RWPE2 (cell line): Measurements from ENCODE around the gene ARHGEF3.

Experiments used
- ATAC-seq: fragments of 200-7000 bp; cut with Tn5 transposase; 3 replicates; pipeline ENCODE4 v1.9.1; 2021; ENCODE audit warnings: low read depth
- DNase-seq: peaks from one replicate; pipeline ENCODE4 v3.0.0-alpha.2; 2020; ENCODE audit warnings: low spot score
- H3K27ac ChIP-seq: fragments of 450-650 bp; 2 replicates; pipeline ENCODE4 v1.5.1; 2017; ENCODE audit warnings: mild to moderate bottlenecking; ENCODE audit not compliant: poor library complexity, severe bottlenecking
- H3K27me3 ChIP-seq: fragments of 250-450 bp; sonication (Bioruptor Pico); 2 replicates; pipeline ENCODE4 v1.5.1; 2021; ENCODE audit warnings: mild to moderate bottlenecking, moderate library complexity; ENCODE audit not compliant: insufficient read depth, poor library complexity, severe bottlenecking
- H3K36me3 ChIP-seq: fragments of 250-450 bp; sonication (Bioruptor Pico); 2 replicates; pipeline ENCODE4 v1.5.1; 2020; ENCODE audit warnings: low read depth, mild to moderate bottlenecking, moderate library complexity
- H3K4me1 ChIP-seq: fragments of 250-450 bp; sonication (Bioruptor Pico); 2 replicates; pipeline ENCODE4 v1.5.1; 2021; ENCODE audit warnings: mild to moderate bottlenecking, moderate library complexity; ENCODE audit not compliant: insufficient read depth, poor library complexity, severe bottlenecking
- H3K4me3 ChIP-seq: fragments of 250-450 bp; sonication (Bioruptor Pico); 2 replicates; pipeline ENCODE4 v1.5.1; 2021; ENCODE audit warnings: mild to moderate bottlenecking, moderate library complexity; ENCODE audit not compliant: severe bottlenecking
- H3K9me3 ChIP-seq: fragments of 250-450 bp; sonication (Bioruptor Pico); 2 replicates; pipeline ENCODE4 v1.5.1; 2021; ENCODE audit warnings: mild to moderate bottlenecking, moderate library complexity; ENCODE audit not compliant: severe bottlenecking
- TF ChIP-seq, protein P1 (sequence below): fragments of 450-650 bp; IDR thresholded peaks from one replicate; pipeline ENCODE4 v1.5.1; 2017; ENCODE audit warnings: mild to moderate bottlenecking, moderate library complexity; ENCODE audit not compliant: poor library complexity, severe bottlenecking

Gene ARHGEF3

DNA sequence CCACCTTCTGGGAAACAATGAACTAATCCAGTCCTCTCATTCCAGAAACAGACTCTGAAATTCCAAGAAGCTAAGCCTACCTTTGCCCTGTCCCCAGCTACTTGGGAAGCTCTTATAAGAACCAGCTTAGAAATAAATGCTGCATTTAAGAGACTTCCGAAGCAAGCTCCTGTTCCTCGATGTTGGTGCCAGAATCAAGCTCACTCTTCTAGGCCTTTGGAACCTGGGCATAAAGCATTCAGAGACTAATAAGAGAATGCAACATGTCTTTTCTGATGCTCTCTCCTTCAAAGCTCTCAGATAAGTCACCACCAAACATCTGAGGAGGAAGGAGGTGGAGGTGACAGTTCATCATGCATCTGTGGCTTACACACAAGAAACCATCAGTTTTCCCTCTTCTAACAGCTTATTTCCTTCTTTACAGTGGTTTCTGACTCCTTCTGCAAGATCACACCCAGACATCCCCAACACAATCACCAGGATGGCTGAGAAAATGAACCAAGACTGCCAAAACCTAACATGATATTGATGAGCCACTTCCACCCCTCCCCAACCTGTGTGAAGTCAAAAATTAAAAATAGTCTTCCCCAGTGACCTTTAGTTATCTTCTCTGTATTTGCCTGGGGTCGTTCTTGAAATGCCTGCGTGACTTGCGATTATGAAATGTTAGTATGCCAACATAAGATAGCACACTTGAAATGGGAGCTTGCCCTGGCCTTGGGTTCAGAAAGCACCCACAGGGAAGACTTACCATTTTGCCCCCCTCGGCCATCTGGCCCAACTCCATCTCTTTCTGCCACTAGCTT is 11.5 kb downstream of the ARHGEF3 start:
- Histone ChIP-seq H3K27ac (no peak overlapping the region), H3K4me1 (peaks cover 6% of the 10 kb centered on the region), H3K4me3 (no peak overlapping the region), H3K36me3 (0 out of 2 replicates have a peak, but pooled peaks cover 3% of the 10 kb centered on the region), H3K27me3 (no peaks in the 10 kb centered on the region), H3K9me3 (peaks cover 5% of the 10 kb centered on the region)
- TF ChIP-seq, protein P1, sequence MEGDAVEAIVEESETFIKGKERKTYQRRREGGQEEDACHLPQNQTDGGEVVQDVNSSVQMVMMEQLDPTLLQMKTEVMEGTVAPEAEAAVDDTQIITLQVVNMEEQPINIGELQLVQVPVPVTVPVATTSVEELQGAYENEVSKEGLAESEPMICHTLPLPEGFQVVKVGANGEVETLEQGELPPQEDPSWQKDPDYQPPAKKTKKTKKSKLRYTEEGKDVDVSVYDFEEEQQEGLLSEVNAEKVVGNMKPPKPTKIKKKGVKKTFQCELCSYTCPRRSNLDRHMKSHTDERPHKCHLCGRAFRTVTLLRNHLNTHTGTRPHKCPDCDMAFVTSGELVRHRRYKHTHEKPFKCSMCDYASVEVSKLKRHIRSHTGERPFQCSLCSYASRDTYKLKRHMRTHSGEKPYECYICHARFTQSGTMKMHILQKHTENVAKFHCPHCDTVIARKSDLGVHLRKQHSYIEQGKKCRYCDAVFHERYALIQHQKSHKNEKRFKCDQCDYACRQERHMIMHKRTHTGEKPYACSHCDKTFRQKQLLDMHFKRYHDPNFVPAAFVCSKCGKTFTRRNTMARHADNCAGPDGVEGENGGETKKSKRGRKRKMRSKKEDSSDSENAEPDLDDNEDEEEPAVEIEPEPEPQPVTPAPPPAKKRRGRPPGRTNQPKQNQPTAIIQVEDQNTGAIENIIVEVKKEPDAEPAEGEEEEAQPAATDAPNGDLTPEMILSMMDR, result no peak
- DNase-seq, result no peak
- no peak for ATAC-seq

GRCh38 chr3:56789076-56789475 is 12.7 kb downstream of the ARHGEF3 start:
- Histone ChIP-seq H3K4me1 (peaks cover 11% of the 10 kb centered on the region), H3K9me3 (peaks cover 5% of the 10 kb centered on the region), H3K36me3 (0 out of 2 replicates have a peak, but pooled peaks cover 3% of the 10 kb centered on the region), H3K4me3 (no peak overlapping the region), H3K27me3 (no peaks in the 10 kb centered on the region), H3K27ac (no peak overlapping the region)
- TF ChIP-seq, protein P1, result no peak
- DNase-seq, result no peak
- ATAC-seq, result no peak

DNA sequence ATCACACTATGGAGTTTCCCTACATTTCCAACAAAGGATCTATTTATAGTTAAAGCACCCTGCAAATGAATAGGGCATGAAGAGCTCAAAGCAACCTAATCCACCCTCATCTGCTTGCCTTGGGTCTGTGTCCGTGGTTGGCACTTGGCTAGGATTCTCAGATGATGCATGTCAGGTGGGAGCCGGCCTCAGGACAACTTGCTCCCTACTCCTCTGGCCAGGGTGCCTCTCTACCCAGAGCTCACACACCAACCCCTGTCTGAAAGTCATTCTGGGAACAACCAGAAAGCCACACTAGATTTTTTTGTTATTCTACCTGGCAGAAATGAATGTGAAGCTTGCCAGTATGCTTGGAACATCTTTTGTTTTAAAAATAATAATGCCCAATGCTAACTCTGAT is 13.2 kb downstream of the ARHGEF3 start:
- no peak overlapping the region for H3K4me3 ChIP-seq
- no peak overlapping the region for H3K27ac ChIP-seq
- TF ChIP-seq, protein P1, result no peak
- no peaks in the 10 kb centered on the region for H3K27me3 ChIP-seq
- H3K36me3 ChIP-seq, result 0 out of 2 replicates have a peak, but pooled peaks cover under 1% of the 10 kb centered on the region
- DNase-seq (no peak), ATAC-seq (no peak)
- peaks cover 1% of the 10 kb centered on the region for H3K9me3 ChIP-seq
- H3K4me1 ChIP-seq, result peaks cover 10% of the 10 kb centered on the region

DNA sequence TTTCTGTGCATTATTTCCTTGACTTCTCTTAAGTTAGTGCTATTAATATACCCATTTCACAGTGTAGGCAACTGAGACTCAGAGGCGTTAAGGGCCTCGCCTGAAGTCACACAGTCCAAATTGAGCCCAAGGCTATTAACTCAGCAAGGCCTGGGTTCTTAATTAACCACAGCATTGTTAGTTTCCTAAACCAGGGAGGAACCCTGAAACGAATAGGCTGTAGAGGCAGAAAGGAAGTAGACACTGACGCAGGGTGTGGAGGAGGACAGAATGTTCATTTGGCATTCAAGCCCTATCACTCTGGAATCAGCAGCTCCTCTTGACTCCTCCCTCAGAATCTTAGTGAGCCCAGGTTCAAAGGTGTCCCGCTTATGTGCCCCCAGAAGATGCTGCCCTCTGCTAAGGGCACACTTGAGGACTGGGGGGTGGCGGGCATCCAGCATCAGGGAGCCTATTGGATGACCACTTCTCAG is 13.9 kb downstream of the ARHGEF3 start:
- H3K4me1 ChIP-seq, result peaks cover 17% of the 10 kb centered on the region
- no peak for ATAC-seq
- DNase-seq, result no peak
- no peak overlapping the region for H3K27ac ChIP-seq
- no peaks in the 10 kb centered on the region for H3K27me3 ChIP-seq
- TF ChIP-seq, protein P1, result no peak
- H3K36me3 ChIP-seq, result no peaks in the 10 kb centered on the region
- H3K9me3 ChIP-seq, result no peaks in the 10 kb centered on the region
- H3K4me3 ChIP-seq, result no peak overlapping the region

GRCh38 chr3:56787258-56787775 is 14.4 kb downstream of the ARHGEF3 start:
- Histone ChIP-seq H3K27ac (no peak overlapping the region), H3K27me3 (no peaks in the 10 kb centered on the region), H3K9me3 (no peaks in the 10 kb centered on the region), H3K4me3 (no peak overlapping the region), H3K4me1 (peaks cover 19% of the 10 kb centered on the region), H3K36me3 (no peaks in the 10 kb centered on the region)
- no peak for DNase-seq
- ATAC-seq, result no peak
- TF ChIP-seq, protein P1, result no peak
